ENCODE measurements around the gene FAAP20. TPM values are rescaled to one million over a fixed set of nuclear protein-coding genes. Genes with fewer than 3 reads are reported as not detected.

Gene FAAP20
- total and polyA plus RNA-seq, 2 donors (not counting 3 experiments of a cell fraction or from before 2014, with no cell fraction given) = 31.5 to 62.6 TPM

GRCh38 chr1:2205191-2205952 lies 10.8 kb upstream of the FAAP20 start:
- Histone ChIP-seq H3K9ac (replicated peaks; ENCODE audit: extremely low read depth, insufficient read depth, low read length) (no peak overlapping the region), H3K36me3 (ENCODE audit: control insufficient read depth in 2 of 2, extremely low read depth in 1 of 2, insufficient read depth in 2 of 2, low read length in 2 of 2) (no peaks in the 10 kb centered on the region), H3K27ac (ENCODE audit: insufficient read depth, low read depth, low read length) (peak overlapping the region; percentile 24), H3K4me2 (ENCODE audit: insufficient read depth, low read length) (peak overlapping the region; percentile 34), H3K4me1 (ENCODE audit: control insufficient read depth, extremely low read depth, insufficient read depth, low read length) (peaks cover 29% of the 10 kb centered on the region), H4K20me1 (replicated peaks; ENCODE audit: control insufficient read depth, extremely low read depth, insufficient read depth, low read length) (no peaks in the 10 kb centered on the region), H3K9me3 (replicated peaks; ENCODE audit: control insufficient read depth, insufficient read depth, low read length) (no peaks in the 10 kb centered on the region), H2AFZ (ENCODE audit: low read depth, low read length) (peak overlapping the region; percentile 75), H3K27me3 (ENCODE audit: control insufficient read depth in 2 of 2, insufficient read depth in 2 of 2, low read length in 2 of 2) (no peaks in the 10 kb centered on the region), H3K79me2 (ENCODE audit: control insufficient read depth, insufficient read depth, low read length) (no peaks in the 10 kb centered on the region), H3K4me3 (replicated peaks in 1 of 3; ENCODE audit: insufficient read depth in 1 of 3, low read depth in 1 of 3, low read length in 3 of 3) (peak overlapping the region in 2 of 3 experiments; percentile 26 to 45), H3K9me1 (replicated peaks; ENCODE audit: control insufficient read depth, extremely low read depth, insufficient read depth, low read length) (no peaks in the 10 kb centered on the region)
- no TSS peak for BruUV-seq (replicated peaks)
- dilution Hi-C loops (cut with MboI; ENCODE audit: extremely low pct_ligation_motif_present, low sequenced_read_pairs) = no loop called here
- CTCF ChIA-PET = interaction anchor here (0.7 to 12.3 kb wide), 7 partner anchors 9 to 186 kb away, joined by 3 to 631 read pairs (median 4); partner anchors contain the start of genes FAAP20, MORN1 and RER1
- no peak for TF ChIP-seq FOS (IDR thresholded peaks at IDR 0.05; ENCODE audit: borderline replicate concordance, insufficient read depth, low read length)
- TF ChIP-seq JUN (IDR thresholded peaks at IDR 0.05; ENCODE audit: borderline replicate concordance, insufficient read depth, insufficient read length, low read depth) = no peak
- no peak for TF ChIP-seq EZH2 (IDR thresholded peaks at IDR 0.05; ENCODE audit: borderline replicate concordance, low read depth, low read length, severe bottlenecking)
- TF ChIP-seq, protein P1, sequence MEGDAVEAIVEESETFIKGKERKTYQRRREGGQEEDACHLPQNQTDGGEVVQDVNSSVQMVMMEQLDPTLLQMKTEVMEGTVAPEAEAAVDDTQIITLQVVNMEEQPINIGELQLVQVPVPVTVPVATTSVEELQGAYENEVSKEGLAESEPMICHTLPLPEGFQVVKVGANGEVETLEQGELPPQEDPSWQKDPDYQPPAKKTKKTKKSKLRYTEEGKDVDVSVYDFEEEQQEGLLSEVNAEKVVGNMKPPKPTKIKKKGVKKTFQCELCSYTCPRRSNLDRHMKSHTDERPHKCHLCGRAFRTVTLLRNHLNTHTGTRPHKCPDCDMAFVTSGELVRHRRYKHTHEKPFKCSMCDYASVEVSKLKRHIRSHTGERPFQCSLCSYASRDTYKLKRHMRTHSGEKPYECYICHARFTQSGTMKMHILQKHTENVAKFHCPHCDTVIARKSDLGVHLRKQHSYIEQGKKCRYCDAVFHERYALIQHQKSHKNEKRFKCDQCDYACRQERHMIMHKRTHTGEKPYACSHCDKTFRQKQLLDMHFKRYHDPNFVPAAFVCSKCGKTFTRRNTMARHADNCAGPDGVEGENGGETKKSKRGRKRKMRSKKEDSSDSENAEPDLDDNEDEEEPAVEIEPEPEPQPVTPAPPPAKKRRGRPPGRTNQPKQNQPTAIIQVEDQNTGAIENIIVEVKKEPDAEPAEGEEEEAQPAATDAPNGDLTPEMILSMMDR (IDR thresholded peaks at IDR 0.05; ENCODE audit: extremely low read depth in 1 of 2, insufficient read depth in 1 of 2, low read depth in 1 of 2, low read length in 2 of 2) = no peak
- no peak for TF ChIP-seq MYC (IDR thresholded peaks at IDR 0.05; ENCODE audit: low read depth, low read length)
- TF ChIP-seq, protein P2, sequence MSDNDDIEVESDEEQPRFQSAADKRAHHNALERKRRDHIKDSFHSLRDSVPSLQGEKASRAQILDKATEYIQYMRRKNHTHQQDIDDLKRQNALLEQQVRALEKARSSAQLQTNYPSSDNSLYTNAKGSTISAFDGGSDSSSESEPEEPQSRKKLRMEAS (IDR thresholded peaks at IDR 0.05; ENCODE audit: insufficient read depth, insufficient read length) = no peak
- TF ChIP-seq GATA2 (IDR thresholded peaks at IDR 0.05; ENCODE audit: insufficient read depth, insufficient read length, low read depth, low read length) = no peak
- TF ChIP-seq POLR2AphosphoS5 (IDR thresholded peaks at IDR 0.05; ENCODE audit: insufficient read depth, low read depth, low read length) = no peak
- TF ChIP-seq POLR2A (IDR thresholded peaks at IDR 0.05; ENCODE audit: low read depth, low read length) = no peak
- DNase-seq (ENCODE audit: low read depth, low spot score) (peak; percentile 86), FAIRE-seq (peak; percentile 84)
- POLR2A ChIA-PET = interaction anchor here (1.0 to 1.8 kb wide), 4 partner anchors 10 to 25 kb away, joined by 3 to 17 read pairs (median 6); partner anchors contain the start of gene FAAP20
- intact Hi-C loops (cut with micrococcal nuclease) = loop anchor here (1.0 to 2.0 kb wide), 3 partner anchors 8 to 73 kb away; no protein-coding TSS in a partner anchor
